ENCODE data around the gene IL10RA.

DNA sequence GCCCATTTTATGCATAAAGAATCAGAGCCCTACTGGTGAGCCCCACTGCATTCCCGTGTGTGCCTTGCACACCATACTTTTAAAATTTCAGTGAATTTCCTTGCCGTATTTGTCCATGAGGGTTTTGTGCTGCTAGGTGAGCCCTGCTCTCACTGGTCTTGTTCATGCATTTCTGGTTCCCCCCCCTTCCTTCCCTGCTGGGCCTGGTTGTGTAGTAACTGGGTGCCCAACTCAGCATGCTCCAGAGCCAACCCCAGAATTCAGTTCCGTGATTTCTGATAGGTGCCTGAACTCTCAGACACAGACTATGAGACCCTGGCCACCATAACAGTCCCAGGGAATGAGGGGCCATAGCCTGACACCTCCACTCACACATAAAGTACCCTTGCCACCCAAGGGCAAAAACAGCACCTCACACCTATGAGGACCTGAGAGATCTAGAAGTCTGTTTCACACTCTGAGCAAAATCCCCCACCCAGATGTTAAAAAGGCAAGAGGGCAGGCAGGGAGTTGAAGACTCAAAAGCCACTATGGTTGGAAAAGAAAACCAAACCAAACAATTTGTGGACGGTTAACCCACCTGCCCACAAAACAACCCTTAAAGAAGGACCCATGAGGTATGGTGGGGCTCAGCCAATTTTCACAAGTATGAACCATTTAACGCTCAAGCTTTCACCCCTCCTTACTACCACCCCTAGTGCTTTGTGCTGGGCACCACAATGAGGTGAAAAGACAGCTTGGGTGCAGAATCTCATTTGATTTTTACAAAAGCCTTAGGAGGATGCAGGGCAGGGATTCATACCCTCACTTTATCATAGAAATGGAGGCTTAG is 16.8 kb upstream of the IL10RA start:
- TF ChIP-seq, protein P1, sequence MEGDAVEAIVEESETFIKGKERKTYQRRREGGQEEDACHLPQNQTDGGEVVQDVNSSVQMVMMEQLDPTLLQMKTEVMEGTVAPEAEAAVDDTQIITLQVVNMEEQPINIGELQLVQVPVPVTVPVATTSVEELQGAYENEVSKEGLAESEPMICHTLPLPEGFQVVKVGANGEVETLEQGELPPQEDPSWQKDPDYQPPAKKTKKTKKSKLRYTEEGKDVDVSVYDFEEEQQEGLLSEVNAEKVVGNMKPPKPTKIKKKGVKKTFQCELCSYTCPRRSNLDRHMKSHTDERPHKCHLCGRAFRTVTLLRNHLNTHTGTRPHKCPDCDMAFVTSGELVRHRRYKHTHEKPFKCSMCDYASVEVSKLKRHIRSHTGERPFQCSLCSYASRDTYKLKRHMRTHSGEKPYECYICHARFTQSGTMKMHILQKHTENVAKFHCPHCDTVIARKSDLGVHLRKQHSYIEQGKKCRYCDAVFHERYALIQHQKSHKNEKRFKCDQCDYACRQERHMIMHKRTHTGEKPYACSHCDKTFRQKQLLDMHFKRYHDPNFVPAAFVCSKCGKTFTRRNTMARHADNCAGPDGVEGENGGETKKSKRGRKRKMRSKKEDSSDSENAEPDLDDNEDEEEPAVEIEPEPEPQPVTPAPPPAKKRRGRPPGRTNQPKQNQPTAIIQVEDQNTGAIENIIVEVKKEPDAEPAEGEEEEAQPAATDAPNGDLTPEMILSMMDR (IDR thresholded peaks at IDR 0.05; ENCODE audit: low read depth, low read length, missing input control), result no peak
- TF ChIP-seq EGR1 (IDR thresholded peaks at IDR 0.05; ENCODE audit: low read depth in 2 of 2), result no peak
- TF ChIP-seq JUND (IDR thresholded peaks at IDR 0.05), result no peak
- TF ChIP-seq, protein P2, sequence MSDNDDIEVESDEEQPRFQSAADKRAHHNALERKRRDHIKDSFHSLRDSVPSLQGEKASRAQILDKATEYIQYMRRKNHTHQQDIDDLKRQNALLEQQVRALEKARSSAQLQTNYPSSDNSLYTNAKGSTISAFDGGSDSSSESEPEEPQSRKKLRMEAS (IDR thresholded peaks at IDR 0.05), result no peak
- TF ChIP-seq YY1 (IDR thresholded peaks at IDR 0.05), result no peak
- TF ChIP-seq TAF1 (conservative IDR thresholded peaks at IDR 0.05), result no peak
- TF ChIP-seq, protein P3, sequence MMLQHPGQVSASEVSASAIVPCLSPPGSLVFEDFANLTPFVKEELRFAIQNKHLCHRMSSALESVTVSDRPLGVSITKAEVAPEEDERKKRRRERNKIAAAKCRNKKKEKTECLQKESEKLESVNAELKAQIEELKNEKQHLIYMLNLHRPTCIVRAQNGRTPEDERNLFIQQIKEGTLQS (IDR thresholded peaks at IDR 0.05), result no peak
- TF ChIP-seq, protein P4, sequence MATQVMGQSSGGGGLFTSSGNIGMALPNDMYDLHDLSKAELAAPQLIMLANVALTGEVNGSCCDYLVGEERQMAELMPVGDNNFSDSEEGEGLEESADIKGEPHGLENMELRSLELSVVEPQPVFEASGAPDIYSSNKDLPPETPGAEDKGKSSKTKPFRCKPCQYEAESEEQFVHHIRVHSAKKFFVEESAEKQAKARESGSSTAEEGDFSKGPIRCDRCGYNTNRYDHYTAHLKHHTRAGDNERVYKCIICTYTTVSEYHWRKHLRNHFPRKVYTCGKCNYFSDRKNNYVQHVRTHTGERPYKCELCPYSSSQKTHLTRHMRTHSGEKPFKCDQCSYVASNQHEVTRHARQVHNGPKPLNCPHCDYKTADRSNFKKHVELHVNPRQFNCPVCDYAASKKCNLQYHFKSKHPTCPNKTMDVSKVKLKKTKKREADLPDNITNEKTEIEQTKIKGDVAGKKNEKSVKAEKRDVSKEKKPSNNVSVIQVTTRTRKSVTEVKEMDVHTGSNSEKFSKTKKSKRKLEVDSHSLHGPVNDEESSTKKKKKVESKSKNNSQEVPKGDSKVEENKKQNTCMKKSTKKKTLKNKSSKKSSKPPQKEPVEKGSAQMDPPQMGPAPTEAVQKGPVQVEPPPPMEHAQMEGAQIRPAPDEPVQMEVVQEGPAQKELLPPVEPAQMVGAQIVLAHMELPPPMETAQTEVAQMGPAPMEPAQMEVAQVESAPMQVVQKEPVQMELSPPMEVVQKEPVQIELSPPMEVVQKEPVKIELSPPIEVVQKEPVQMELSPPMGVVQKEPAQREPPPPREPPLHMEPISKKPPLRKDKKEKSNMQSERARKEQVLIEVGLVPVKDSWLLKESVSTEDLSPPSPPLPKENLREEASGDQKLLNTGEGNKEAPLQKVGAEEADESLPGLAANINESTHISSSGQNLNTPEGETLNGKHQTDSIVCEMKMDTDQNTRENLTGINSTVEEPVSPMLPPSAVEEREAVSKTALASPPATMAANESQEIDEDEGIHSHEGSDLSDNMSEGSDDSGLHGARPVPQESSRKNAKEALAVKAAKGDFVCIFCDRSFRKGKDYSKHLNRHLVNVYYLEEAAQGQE (IDR thresholded peaks at IDR 0.05), result no peak

Measured in liver (tissue), 3 donors.